ENCODE measurements around the gene MSH2. TPM values are rescaled to one million over a fixed set of nuclear protein-coding genes. Genes with fewer than 3 reads are reported as not detected.
"Not testable (repeated sequence)": the region's sequence is repeated elsewhere in the genome, so short reads cannot be mapped to it uniquely, and the experiment has no call there.

Gene MSH2
- total and polyA plus RNA-seq, 2 experiments from 2014 or later = 42.5 to 47.6 TPM

GRCh38 chr2:47499621-47500309 lies 96.8 kb downstream of the MSH2 start:
- Histone ChIP-seq H3K36me3 (no peaks in the 10 kb centered on the region), H3K4me3 (no peak overlapping the region), H3K27me3 (no peaks in the 10 kb centered on the region), H3K9me3 (ENCODE audit: low read depth) (no peaks in the 10 kb centered on the region), H3K27ac (no peak overlapping the region), H3K4me1 (ENCODE audit: low read depth) (no peaks in the 10 kb centered on the region)
- no peak for DNase-seq (ENCODE audit: low read depth in 1 of 2, low spot score in 1 of 2)
- TF ChIP-seq CTCF (IDR thresholded peaks at IDR 0.05; ENCODE audit: low read depth, low read length) = no peak

GRCh38 chr2:47501374-47502200 lies 98.6 kb downstream of the MSH2 start:
- Histone ChIP-seq H3K27ac (no peak overlapping the region), H3K4me3 (no peak overlapping the region), H3K4me1 (ENCODE audit: low read depth) (no peaks in the 10 kb centered on the region), H3K27me3 (no peaks in the 10 kb centered on the region), H3K9me3 (ENCODE audit: low read depth) (no peaks in the 10 kb centered on the region), H3K36me3 (no peaks in the 10 kb centered on the region)
- TF ChIP-seq CTCF (IDR thresholded peaks at IDR 0.05; ENCODE audit: low read depth, low read length) = no peak
- peak in 1 of 2 donors; percentile 47 for DNase-seq (ENCODE audit: low read depth in 1 of 2, low spot score in 1 of 2)

GRCh38 chr2:47502498-47502897 lies 99.5 kb downstream of the MSH2 start:
- not testable (repeated sequence) for H3K9me3 ChIP-seq (ENCODE audit: low read depth); H3K36me3 ChIP-seq; H3K4me3 ChIP-seq; H3K27ac ChIP-seq; H3K27me3 ChIP-seq; DNase-seq (ENCODE audit: low read depth in 1 of 2, low spot score in 1 of 2); H3K4me1 ChIP-seq (ENCODE audit: low read depth)

GRCh38 chr2:47503481-47504070 lies 100.6 kb downstream of the MSH2 start:
- H3K27ac ChIP-seq = no peak overlapping the region
- no peaks in the 10 kb centered on the region for H3K9me3 ChIP-seq (ENCODE audit: low read depth)
- no peaks in the 10 kb centered on the region for H3K4me1 ChIP-seq (ENCODE audit: low read depth)
- TF ChIP-seq CTCF (IDR thresholded peaks at IDR 0.05; ENCODE audit: low read depth, low read length) = no peak
- H3K27me3 ChIP-seq = no peaks in the 10 kb centered on the region
- H3K36me3 ChIP-seq = no peaks in the 10 kb centered on the region
- no peak overlapping the region for H3K4me3 ChIP-seq
- no peak for DNase-seq (ENCODE audit: low read depth in 1 of 2, low spot score in 1 of 2)

GRCh38 chr2:47504174-47504810 lies 101.3 kb downstream of the MSH2 start:
- H3K36me3 ChIP-seq = no peaks in the 10 kb centered on the region
- no peaks in the 10 kb centered on the region for H3K9me3 ChIP-seq (ENCODE audit: low read depth)
- no peak for DNase-seq (ENCODE audit: low read depth in 1 of 2, low spot score in 1 of 2)
- H3K27me3 ChIP-seq = no peaks in the 10 kb centered on the region
- H3K4me3 ChIP-seq = no peak overlapping the region
- no peaks in the 10 kb centered on the region for H3K4me1 ChIP-seq (ENCODE audit: low read depth)
- no peak for TF ChIP-seq CTCF (IDR thresholded peaks at IDR 0.05; ENCODE audit: low read depth, low read length)
- no peak overlapping the region for H3K27ac ChIP-seq
